Measurements from ENCODE around the gene SUGCT.

SUGCT gene

DNA sequence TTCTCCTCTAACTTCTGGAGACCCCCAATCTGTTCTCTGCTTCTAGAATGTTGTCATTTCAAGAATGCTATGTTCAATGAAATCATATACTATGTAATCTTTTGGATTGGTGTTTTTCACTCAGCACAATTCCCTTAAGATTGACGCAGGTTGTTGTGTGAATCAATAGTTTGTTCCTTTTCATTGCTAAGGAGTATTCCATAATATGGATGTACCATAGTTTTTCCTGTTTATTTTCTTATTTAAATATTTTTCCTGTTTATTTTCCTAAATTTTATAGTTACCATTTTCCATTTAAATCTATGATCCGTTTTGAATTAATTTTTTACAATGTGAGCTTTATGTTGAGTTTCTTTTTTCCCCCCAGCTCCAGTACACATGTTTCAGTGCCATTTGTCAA is 604.5 kb downstream of the SUGCT start:
- TF ChIP-seq, protein P1, sequence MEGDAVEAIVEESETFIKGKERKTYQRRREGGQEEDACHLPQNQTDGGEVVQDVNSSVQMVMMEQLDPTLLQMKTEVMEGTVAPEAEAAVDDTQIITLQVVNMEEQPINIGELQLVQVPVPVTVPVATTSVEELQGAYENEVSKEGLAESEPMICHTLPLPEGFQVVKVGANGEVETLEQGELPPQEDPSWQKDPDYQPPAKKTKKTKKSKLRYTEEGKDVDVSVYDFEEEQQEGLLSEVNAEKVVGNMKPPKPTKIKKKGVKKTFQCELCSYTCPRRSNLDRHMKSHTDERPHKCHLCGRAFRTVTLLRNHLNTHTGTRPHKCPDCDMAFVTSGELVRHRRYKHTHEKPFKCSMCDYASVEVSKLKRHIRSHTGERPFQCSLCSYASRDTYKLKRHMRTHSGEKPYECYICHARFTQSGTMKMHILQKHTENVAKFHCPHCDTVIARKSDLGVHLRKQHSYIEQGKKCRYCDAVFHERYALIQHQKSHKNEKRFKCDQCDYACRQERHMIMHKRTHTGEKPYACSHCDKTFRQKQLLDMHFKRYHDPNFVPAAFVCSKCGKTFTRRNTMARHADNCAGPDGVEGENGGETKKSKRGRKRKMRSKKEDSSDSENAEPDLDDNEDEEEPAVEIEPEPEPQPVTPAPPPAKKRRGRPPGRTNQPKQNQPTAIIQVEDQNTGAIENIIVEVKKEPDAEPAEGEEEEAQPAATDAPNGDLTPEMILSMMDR (IDR thresholded peaks at IDR 0.05; ENCODE audit: control insufficient read depth, extremely low read depth, insufficient read depth) = no peak
- no peak overlapping the region for H3K4me3 ChIP-seq (ENCODE audit: low read depth, low read length)
- no peak for DNase-seq (ENCODE audit: low read depth)

DNA sequence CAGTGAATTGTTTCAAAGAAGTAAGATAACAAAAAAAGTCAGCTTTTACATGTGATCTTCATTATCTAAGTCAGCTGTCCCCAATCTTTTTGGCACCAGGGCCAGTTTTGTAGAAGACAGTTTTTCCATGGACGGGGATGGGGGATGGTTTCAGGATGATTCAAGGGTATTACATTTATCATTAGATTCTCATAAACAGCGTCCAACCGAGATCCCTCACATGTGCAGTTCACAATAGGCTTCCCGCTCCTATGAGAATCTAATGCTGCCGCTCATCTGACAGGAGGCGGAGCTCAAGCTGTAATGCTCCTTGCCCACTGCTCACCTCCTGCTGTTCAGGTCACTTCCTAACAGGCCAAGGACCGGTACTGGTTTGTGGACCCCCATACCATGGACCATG is 607.5 kb downstream of the SUGCT start:
- no peak for DNase-seq (ENCODE audit: low read depth)
- no peak overlapping the region for H3K4me3 ChIP-seq (ENCODE audit: low read depth, low read length)
- TF ChIP-seq, protein P1 (IDR thresholded peaks at IDR 0.05; ENCODE audit: control insufficient read depth, extremely low read depth, insufficient read depth) = no peak

DNA sequence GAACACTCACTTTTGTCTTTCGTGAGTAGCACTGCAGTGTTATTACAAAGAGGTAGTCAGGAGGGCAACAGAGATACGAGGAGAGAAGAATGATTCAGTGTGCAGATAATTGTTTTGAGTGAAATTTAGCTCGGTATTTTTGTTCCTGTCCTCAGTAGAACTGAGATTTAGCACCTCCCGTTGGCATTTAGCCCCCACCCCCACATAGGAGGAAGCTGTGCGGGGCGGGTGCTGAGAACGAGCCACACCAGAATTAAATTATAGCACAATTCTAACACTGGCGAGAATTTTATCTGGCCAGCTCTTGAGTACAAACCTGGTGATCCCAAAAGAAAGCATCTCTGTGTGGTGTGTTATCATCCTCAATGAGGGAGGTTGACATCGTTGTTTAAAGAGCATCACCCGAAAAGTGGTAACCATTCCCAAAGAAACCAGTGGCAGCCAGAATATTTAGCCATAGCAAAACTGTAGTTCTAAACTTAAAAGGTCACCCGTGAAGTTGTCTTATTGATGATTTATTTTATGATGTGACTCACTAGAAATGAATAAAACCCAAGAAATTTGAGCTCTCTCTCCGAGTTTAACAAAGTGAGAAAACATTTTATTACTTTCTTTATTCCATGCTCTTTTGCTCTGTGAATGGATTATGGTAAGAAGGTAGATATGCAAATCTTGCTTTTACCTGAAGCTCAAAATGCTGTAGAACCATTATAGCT is 612.2 kb downstream of the SUGCT start:
- TF ChIP-seq, protein P1 (IDR thresholded peaks at IDR 0.05; ENCODE audit: control insufficient read depth, extremely low read depth, insufficient read depth) = no peak
- no peak overlapping the region for H3K4me3 ChIP-seq (ENCODE audit: low read depth, low read length)
- no peak for DNase-seq (ENCODE audit: low read depth)

DNA sequence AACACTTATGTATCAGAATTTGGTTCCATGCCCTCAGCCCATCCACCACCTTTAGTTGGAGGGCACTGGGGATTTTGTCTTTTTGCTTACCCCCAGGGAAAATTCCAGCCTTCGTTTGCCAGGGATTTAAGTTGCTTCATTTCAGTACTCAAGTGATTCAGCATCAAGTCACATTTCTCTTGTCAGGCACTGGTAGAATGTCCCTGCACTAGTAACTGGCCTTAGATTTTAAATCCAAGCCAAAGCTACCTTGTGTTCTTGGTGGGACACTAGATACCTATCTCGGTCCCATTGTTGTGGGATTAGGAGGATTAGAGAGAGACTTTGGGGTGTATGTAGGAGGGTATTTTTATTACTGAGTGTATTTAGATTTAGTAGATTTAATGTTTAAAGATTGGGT is 613.1 kb downstream of the SUGCT start:
- H3K4me3 ChIP-seq (ENCODE audit: low read depth, low read length) = no peak overlapping the region
- TF ChIP-seq, protein P1 (IDR thresholded peaks at IDR 0.05; ENCODE audit: control insufficient read depth, extremely low read depth, insufficient read depth) = no peak
- no peak for DNase-seq (ENCODE audit: low read depth)

DNA sequence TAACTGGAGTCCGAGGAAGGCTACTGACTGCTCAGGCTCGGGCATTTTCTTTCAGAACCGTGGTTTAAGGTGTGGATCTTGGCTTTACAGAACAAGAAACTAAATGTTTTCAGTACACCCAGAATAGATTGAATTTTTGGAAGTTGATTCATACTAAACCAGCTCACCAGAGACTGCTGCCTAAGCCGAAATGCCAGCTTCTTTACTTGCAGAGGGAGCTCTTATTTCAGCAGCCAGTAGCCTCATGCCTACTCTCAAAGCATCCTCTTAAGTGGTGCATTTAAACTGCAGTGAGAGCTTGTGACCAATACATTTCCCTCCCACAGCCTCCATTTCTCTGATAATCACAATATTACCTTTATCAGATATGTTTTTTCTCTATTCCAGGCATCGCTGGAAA is 615.1 kb downstream of the SUGCT start:
- no peak for DNase-seq (ENCODE audit: low read depth)
- H3K4me3 ChIP-seq (ENCODE audit: low read depth, low read length) = no peak overlapping the region
- TF ChIP-seq, protein P1 (IDR thresholded peaks at IDR 0.05; ENCODE audit: control insufficient read depth, extremely low read depth, insufficient read depth) = no peak

DNA sequence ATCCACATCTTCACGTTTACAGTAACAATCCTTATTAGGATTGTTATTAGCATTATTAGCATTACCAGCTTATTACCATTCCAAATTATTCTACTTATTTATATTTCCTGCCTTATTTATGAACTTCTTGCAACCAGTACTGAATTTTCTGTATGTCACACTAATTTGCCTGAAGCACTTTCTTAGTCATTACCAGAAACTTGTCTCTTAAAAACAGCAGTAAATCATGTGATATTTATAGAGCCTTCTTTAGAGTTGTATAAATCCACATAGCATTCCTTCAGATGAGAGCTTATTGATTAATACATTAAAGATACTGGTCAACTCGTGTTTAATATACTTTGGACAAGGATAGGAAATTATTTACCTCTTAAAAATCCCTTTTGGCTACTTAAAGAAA is 618.6 kb downstream of the SUGCT start:
- no peak for DNase-seq (ENCODE audit: low read depth)
- no peak overlapping the region for H3K4me3 ChIP-seq (ENCODE audit: low read depth, low read length)
- TF ChIP-seq, protein P1 (IDR thresholded peaks at IDR 0.05; ENCODE audit: control insufficient read depth, extremely low read depth, insufficient read depth) = no peak

DNA sequence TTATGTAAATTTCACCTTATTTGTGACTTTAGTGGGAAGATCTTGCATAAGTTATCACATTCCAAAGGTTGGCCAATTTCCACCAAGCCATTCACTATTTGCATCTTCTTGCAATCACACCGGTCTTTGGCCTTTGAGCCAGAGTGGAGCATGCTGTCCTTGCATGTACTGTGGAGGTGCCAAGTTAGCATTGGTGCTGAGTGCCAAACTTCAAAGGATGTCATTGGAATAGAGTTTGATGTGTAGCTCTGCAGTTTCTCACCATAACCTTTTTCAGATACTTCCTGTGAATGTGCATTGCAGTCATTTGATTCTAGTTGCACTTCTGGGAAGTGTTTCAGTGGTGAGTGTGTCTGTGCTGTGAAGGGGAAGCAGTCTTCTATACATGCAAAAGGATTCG is 620.6 kb downstream of the SUGCT start:
- H3K4me3 ChIP-seq (ENCODE audit: low read depth, low read length) = no peak overlapping the region
- TF ChIP-seq, protein P1 (IDR thresholded peaks at IDR 0.05; ENCODE audit: control insufficient read depth, extremely low read depth, insufficient read depth) = no peak
- no peak for DNase-seq (ENCODE audit: low read depth)

Measured in LNCaP clone FGC (cell line).